Neural progenitor cell (in vitro differentiated cells): ENCODE data around the gene RAB3GAP2. TPM values are rescaled to one million over a fixed set of nuclear protein-coding genes. Genes with fewer than 3 reads are reported as not detected.
"Not testable (repeated sequence)": the region's sequence is repeated elsewhere in the genome, so short reads cannot be mapped to it uniquely, and the experiment has no call there.

ENCODE experiments used
- DNase-seq: peaks from one replicate; pipeline ENCODE4 v3.0.0-alpha.2; 2016; ENCODE audit warnings: low spot score
- H2AFZ ChIP-seq: fragments of 200-600 bp; sonication (generic); replicated peaks from 2 replicates; pipeline ENCODE4 v1.6.1; 2016; ENCODE audit warnings: antibody characterized with exemption
- H3F3A ChIP-seq: fragments of 200-600 bp; sonication (generic); 2 replicates; pipeline ENCODE4 v1.6.1; 2016; ENCODE audit warnings: antibody characterized with exemption, low read depth
- H3K27ac ChIP-seq: fragments of 200-600 bp; sonication (generic); 2 replicates; pipeline ENCODE4 v1.5.1; 2016; ENCODE audit warnings: mild to moderate bottlenecking
- H3K27me3 ChIP-seq: fragments of 200-600 bp; sonication (generic); 2 replicates; pipeline ENCODE4 v1.6.1; 2016; ENCODE audit warnings: mild to moderate bottlenecking, moderate library complexity
- H3K36me3 ChIP-seq: fragments of 200-600 bp; sonication (generic); 2 replicates; pipeline ENCODE4 v1.5.1; 2016
- H3K4me1 ChIP-seq: fragments of 200-600 bp; sonication (generic); 2 replicates; pipeline ENCODE4 v1.6.1; 2016; ENCODE audit warnings: mixed run types
- H3K4me2 ChIP-seq: fragments of 200-600 bp; sonication (generic); 2 replicates; pipeline ENCODE4 v1.6.1; 2016
- H3K4me3 ChIP-seq: fragments of 200-600 bp; sonication (generic); 2 replicates; pipeline ENCODE4 v1.5.1; 2016
- H3K79me2 ChIP-seq: fragments of 200-600 bp; sonication (generic); 2 replicates; pipeline ENCODE4 v1.6.1; 2016; ENCODE audit warnings: low read depth
- H3K9ac ChIP-seq: fragments of 200-600 bp; sonication (generic); 2 replicates; pipeline ENCODE4 v1.6.1; 2016
- H3K9me3 ChIP-seq: fragments of 200-600 bp; sonication (generic); 2 replicates; pipeline ENCODE4 v1.5.1; 2016; ENCODE audit warnings: low read depth
- H4K20me1 ChIP-seq: fragments of 200-600 bp; sonication (generic); 2 replicates; pipeline ENCODE4 v1.6.1; 2016; ENCODE audit warnings: low read depth
- H3K27ac Mint-ChIP-seq: 3 replicates; pipeline ENCODE4 v1.8.0; 2021; ENCODE audit warnings: mixed read lengths
- H3K27me3 Mint-ChIP-seq: 2 replicates; pipeline ENCODE4 v1.8.0; 2022; ENCODE audit warnings: low read depth, mild to moderate bottlenecking, inconsistent platforms, moderate library complexity, mixed read lengths; ENCODE audit not compliant: insufficient read depth
- H3K36me3 Mint-ChIP-seq: 3 replicates; pipeline ENCODE4 v1.8.0; 2021; ENCODE audit warnings: mixed read lengths
- H3K4me1 Mint-ChIP-seq: 3 replicates; pipeline ENCODE4 v1.8.0; 2021; ENCODE audit warnings: mixed read lengths
- H3K4me3 Mint-ChIP-seq: 3 replicates; pipeline ENCODE4 v1.8.0; 2021; ENCODE audit warnings: mild to moderate bottlenecking, moderate library complexity, mixed read lengths
- H3K9me3 Mint-ChIP-seq: 3 replicates; pipeline ENCODE4 v1.8.0; 2020; ENCODE audit warnings: mixed read lengths
- CTCF ChIP-seq: fragments of 200-600 bp; sonication (generic); IDR thresholded peaks from 2 replicates; pipeline ENCODE4 v1.5.1; 2017; ENCODE audit warnings: antibody characterized with exemption, mild to moderate bottlenecking
- EZH2 ChIP-seq: fragments of 200-600 bp; sonication (generic); IDR thresholded peaks from 2 replicates; pipeline ENCODE4 v1.6.1; 2017; ENCODE audit warnings: antibody characterized with exemption, mild to moderate bottlenecking, moderate library complexity
- EZH2phosphoT487 ChIP-seq: fragments of 200-600 bp; sonication (generic); IDR thresholded peaks from 2 replicates; pipeline ENCODE4 v1.6.1; 2017; ENCODE audit warnings: antibody characterized with exemption
- total RNA-seq: library from RNA; depleted of rRNA; stranded (reverse); fragments of >200 nt; gene quantifications from 2 replicates; pipeline ENCODE4 v1.2.3, GENCODE V29; 2015; ENCODE audit warnings: low replicate concordance

Gene RAB3GAP2
- total RNA-seq, 1 donor from 2014 or later, result 36.4 TPM

- H3K4me1 ChIP-seq, result peaks cover 17% of the 10 kb centered on the region
- TF ChIP-seq EZH2phosphoT487, result no peak
- TF ChIP-seq CTCF, result no peak
- TF ChIP-seq EZH2, result no peak
Observed at GRCh38 chr1:220221670-220222069, 50.6 kb downstream of the RAB3GAP2 start.

GRCh38 chr1:220221269-220221668 lies 51.0 kb downstream of the RAB3GAP2 start:
- Histone ChIP-seq H4K20me1 (no peaks in the 10 kb centered on the region), H3K36me3 (no peaks in the 10 kb centered on the region), H3K4me3 (no peak overlapping the region), H3K9ac (no peak overlapping the region), H3K79me2 (peaks cover 76% of the 10 kb centered on the region), H2AFZ (no peak overlapping the region), H3K27ac (no peak overlapping the region), H3F3A (no peaks in the 10 kb centered on the region), H3K27me3 (no peaks in the 10 kb centered on the region), H3K4me2 (no peak overlapping the region), H3K9me3 (no peaks in the 10 kb centered on the region), H3K4me1 (peaks cover 17% of the 10 kb centered on the region)
- Mint-ChIP-seq H3K4me3 (no peak overlapping the region), H3K36me3 (peaks cover 3% of the 10 kb centered on the region), H3K4me1 (peaks cover 9% of the 10 kb centered on the region), H3K27ac (no peak overlapping the region), H3K9me3 (no peaks in the 10 kb centered on the region), H3K27me3 (no peaks in the 10 kb centered on the region)
- no peak for DNase-seq
- no peak for TF ChIP-seq EZH2phosphoT487
- TF ChIP-seq CTCF, result no peak
- TF ChIP-seq EZH2, result no peak

More at GRCh38 chr1:220221670-220222069, 50.6 kb downstream of the RAB3GAP2 start:
- Histone ChIP-seq H3K79me2 (peaks cover 77% of the 10 kb centered on the region), H4K20me1 (no peaks in the 10 kb centered on the region), H3K27ac (no peak overlapping the region), H3K4me3 (no peak overlapping the region), H3K9me3 (no peaks in the 10 kb centered on the region), H2AFZ (no peak overlapping the region), H3K4me2 (no peak overlapping the region), H3F3A (no peaks in the 10 kb centered on the region), H3K36me3 (no peaks in the 10 kb centered on the region), H3K27me3 (no peaks in the 10 kb centered on the region), H3K9ac (no peak overlapping the region)
- Mint-ChIP-seq H3K9me3 (no peaks in the 10 kb centered on the region), H3K27me3 (no peaks in the 10 kb centered on the region), H3K4me3 (no peak overlapping the region), H3K27ac (no peak overlapping the region), H3K4me1 (peaks cover 9% of the 10 kb centered on the region), H3K36me3 (peaks cover 3% of the 10 kb centered on the region)
- DNase-seq, result no peak

- H3K9me3 Mint-ChIP-seq, H3K9me3 ChIP-seq, DNase-seq, H3K4me3 ChIP-seq, H3K36me3 Mint-ChIP-seq, H4K20me1 ChIP-seq, H3K9ac ChIP-seq, H3K27ac Mint-ChIP-seq, H3K4me1 Mint-ChIP-seq, H3F3A ChIP-seq, H3K27me3 Mint-ChIP-seq, H3K36me3 ChIP-seq, H3K4me2 ChIP-seq, H3K27ac ChIP-seq, H3K4me3 Mint-ChIP-seq, H2AFZ ChIP-seq, H3K27me3 ChIP-seq: not testable (repeated sequence)
- Histone ChIP-seq H3K4me1 (peaks cover 17% of the 10 kb centered on the region), H3K79me2 (peaks cover 76% of the 10 kb centered on the region)
Observed at GRCh38 chr1:220220699-220221040, 51.6 kb downstream of the RAB3GAP2 start.

GRCh38 chr1:220219865-220220698 lies 52.2 kb downstream of the RAB3GAP2 start:
- Histone ChIP-seq H3K36me3 (no peaks in the 10 kb centered on the region), H3K4me2 (no peak overlapping the region), H3K79me2 (peaks cover 76% of the 10 kb centered on the region), H3K27ac (no peak overlapping the region), H3K4me3 (no peak overlapping the region), H3K27me3 (no peaks in the 10 kb centered on the region), H2AFZ (no peak overlapping the region), H3K4me1 (peaks cover 15% of the 10 kb centered on the region), H4K20me1 (no peaks in the 10 kb centered on the region), H3K9ac (no peak overlapping the region), H3F3A (no peaks in the 10 kb centered on the region), H3K9me3 (no peaks in the 10 kb centered on the region)
- DNase-seq, result no peak
- H3K4me3 Mint-ChIP-seq, result no peak overlapping the region
- no peak for TF ChIP-seq EZH2phosphoT487
- no peak for TF ChIP-seq CTCF
- TF ChIP-seq EZH2, result no peak
- peaks cover 3% of the 10 kb centered on the region for H3K36me3 Mint-ChIP-seq
- no peaks in the 10 kb centered on the region for H3K9me3 Mint-ChIP-seq
- H3K4me1 Mint-ChIP-seq, result peaks cover 9% of the 10 kb centered on the region
- H3K27me3 Mint-ChIP-seq, result no peaks in the 10 kb centered on the region
- no peak overlapping the region for H3K27ac Mint-ChIP-seq
